Nephron progenitor cell (in vitro differentiated cells): ENCODE results near the gene CSTPP1.

ENCODE experiments used
- DNase-seq: peaks from one replicate; pipeline ENCODE4 v3.0.0; 2021
- H3K27ac Mint-ChIP-seq: 2 replicates; pipeline ENCODE4 v1.8.0; 2021; ENCODE audit warnings: mild to moderate bottlenecking, moderate library complexity, mixed read lengths
- H3K27me3 Mint-ChIP-seq: 2 replicates; pipeline ENCODE4 v1.8.0; 2021; ENCODE audit warnings: mild to moderate bottlenecking, low read depth, mixed read lengths; ENCODE audit not compliant: poor library complexity
- H3K36me3 Mint-ChIP-seq: 2 replicates; pipeline ENCODE4 v1.8.0; 2021; ENCODE audit warnings: low read depth, mixed read lengths
- H3K4me1 Mint-ChIP-seq: 2 replicates; pipeline ENCODE4 v1.8.0; 2021; ENCODE audit warnings: mixed read lengths
- H3K4me3 Mint-ChIP-seq: 2 replicates; pipeline ENCODE4 v1.8.0; 2021; ENCODE audit warnings: mild to moderate bottlenecking, moderate library complexity, mixed read lengths
- H3K9me3 Mint-ChIP-seq: 2 replicates; pipeline ENCODE4 v1.8.0; 2021; ENCODE audit warnings: mild to moderate bottlenecking, moderate library complexity, mixed read lengths
- CTCF ChIP-seq: fragments of 200-600 bp; sonication (generic); IDR thresholded peaks from 2 replicates; pipeline ENCODE4 v1.5.0; 2021; ENCODE audit warnings: antibody characterized with exemption

The CSTPP1 gene

GRCh38 chr11:46979358-46979757, 42.8 kb downstream of the CSTPP1 start:
- no peak for TF ChIP-seq CTCF
- H3K36me3 Mint-ChIP-seq, result no peaks in the 10 kb centered on the region
- no peak for DNase-seq
- H3K4me3 Mint-ChIP-seq, result no peak overlapping the region
- no peak overlapping the region for H3K27ac Mint-ChIP-seq
- H3K27me3 Mint-ChIP-seq, result no peaks in the 10 kb centered on the region
- no peaks in the 10 kb centered on the region for H3K9me3 Mint-ChIP-seq
- peaks cover 23% of the 10 kb centered on the region for H3K4me1 Mint-ChIP-seq

GRCh38 chr11:46981436-46981835, 44.9 kb downstream of the CSTPP1 start:
- DNase-seq, result no peak
- TF ChIP-seq CTCF, result no peak
- Mint-ChIP-seq H3K4me3 (no peak overlapping the region), H3K27me3 (no peaks in the 10 kb centered on the region), H3K36me3 (no peaks in the 10 kb centered on the region), H3K9me3 (no peaks in the 10 kb centered on the region), H3K27ac (no peak overlapping the region), H3K4me1 (peaks cover 36% of the 10 kb centered on the region)

GRCh38 chr11:46982797-46983452, 46.4 kb downstream of the CSTPP1 start:
- no peaks in the 10 kb centered on the region for H3K9me3 Mint-ChIP-seq
- peaks cover 22% of the 10 kb centered on the region for H3K4me1 Mint-ChIP-seq
- no peak for DNase-seq
- no peak for TF ChIP-seq CTCF
- H3K4me3 Mint-ChIP-seq, result no peak overlapping the region
- no peaks in the 10 kb centered on the region for H3K27me3 Mint-ChIP-seq
- no peak overlapping the region for H3K27ac Mint-ChIP-seq
- H3K36me3 Mint-ChIP-seq, result peaks cover 11% of the 10 kb centered on the region

GRCh38 chr11:46983598-46983997, 47.0 kb downstream of the CSTPP1 start:
- Mint-ChIP-seq H3K9me3 (no peaks in the 10 kb centered on the region), H3K27ac (no peak overlapping the region), H3K4me1 (peaks cover 21% of the 10 kb centered on the region), H3K27me3 (no peaks in the 10 kb centered on the region), H3K4me3 (no peak overlapping the region), H3K36me3 (peaks cover 17% of the 10 kb centered on the region)
- DNase-seq, result no peak
- no peak for TF ChIP-seq CTCF

- Mint-ChIP-seq H3K4me1 (peaks cover 21% of the 10 kb centered on the region), H3K27me3 (no peaks in the 10 kb centered on the region), H3K4me3 (no peak overlapping the region), H3K27ac (no peak overlapping the region), H3K9me3 (peaks cover 1% of the 10 kb centered on the region), H3K36me3 (peaks cover 21% of the 10 kb centered on the region)
- no peak for DNase-seq
- TF ChIP-seq CTCF, result no peak
Observed at GRCh38 chr11:46984548-46984947, 48.0 kb downstream of the CSTPP1 start.

GRCh38 chr11:46984987-46985386, 48.4 kb downstream of the CSTPP1 start:
- H3K4me1 Mint-ChIP-seq, result peaks cover 21% of the 10 kb centered on the region
- DNase-seq, result no peak
- H3K9me3 Mint-ChIP-seq, result peaks cover 4% of the 10 kb centered on the region
- no peak for TF ChIP-seq CTCF
- H3K27me3 Mint-ChIP-seq, result no peaks in the 10 kb centered on the region
- no peak overlapping the region for H3K4me3 Mint-ChIP-seq
- peaks cover 25% of the 10 kb centered on the region for H3K36me3 Mint-ChIP-seq
- no peak overlapping the region for H3K27ac Mint-ChIP-seq
